ENCODE results near the gene PLCL2. TPM values are rescaled to one million over a fixed set of nuclear protein-coding genes. Genes with fewer than 3 reads are reported as not detected.

The PLCL2 gene
- total and polyA plus RNA-seq, 8 donors = 1.8 to 12.1 (median 7.4) TPM

- H3K27me3 ChIP-seq = no peaks in the 10 kb centered on the region
- H3K4me1 ChIP-seq = peaks cover 20 to 26% (median 24%) of the 10 kb centered on the region in 3 donors
- FAIRE-seq = no peak
- H3K9me3 ChIP-seq = no peaks in the 10 kb centered on the region
- no peak overlapping the region for H3K4me3 ChIP-seq
- no peak for DNase-seq
- no peaks in the 10 kb centered on the region for H3K36me3 ChIP-seq
- H3K27ac ChIP-seq = no peak overlapping the region
- intact Hi-C loops (cut with DNase I) = no loop called here
- TF ChIP-seq, protein P1, sequence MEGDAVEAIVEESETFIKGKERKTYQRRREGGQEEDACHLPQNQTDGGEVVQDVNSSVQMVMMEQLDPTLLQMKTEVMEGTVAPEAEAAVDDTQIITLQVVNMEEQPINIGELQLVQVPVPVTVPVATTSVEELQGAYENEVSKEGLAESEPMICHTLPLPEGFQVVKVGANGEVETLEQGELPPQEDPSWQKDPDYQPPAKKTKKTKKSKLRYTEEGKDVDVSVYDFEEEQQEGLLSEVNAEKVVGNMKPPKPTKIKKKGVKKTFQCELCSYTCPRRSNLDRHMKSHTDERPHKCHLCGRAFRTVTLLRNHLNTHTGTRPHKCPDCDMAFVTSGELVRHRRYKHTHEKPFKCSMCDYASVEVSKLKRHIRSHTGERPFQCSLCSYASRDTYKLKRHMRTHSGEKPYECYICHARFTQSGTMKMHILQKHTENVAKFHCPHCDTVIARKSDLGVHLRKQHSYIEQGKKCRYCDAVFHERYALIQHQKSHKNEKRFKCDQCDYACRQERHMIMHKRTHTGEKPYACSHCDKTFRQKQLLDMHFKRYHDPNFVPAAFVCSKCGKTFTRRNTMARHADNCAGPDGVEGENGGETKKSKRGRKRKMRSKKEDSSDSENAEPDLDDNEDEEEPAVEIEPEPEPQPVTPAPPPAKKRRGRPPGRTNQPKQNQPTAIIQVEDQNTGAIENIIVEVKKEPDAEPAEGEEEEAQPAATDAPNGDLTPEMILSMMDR (IDR thresholded peaks at IDR 0.05) = no peak
- ATAC-seq = no peak
Measured at GRCh38 chr3:16999871-17000270, 115.1 kb downstream of the PLCL2 start.

GRCh38 chr3:17003457-17003856 is 118.7 kb downstream of the PLCL2 start:
- no peak for DNase-seq
- FAIRE-seq = no peak
- no peaks in the 10 kb centered on the region for H3K36me3 ChIP-seq
- no peak overlapping the region for H3K27ac ChIP-seq
- TF ChIP-seq, protein P1 (IDR thresholded peaks at IDR 0.05) = no peak
- no peaks in the 10 kb centered on the region for H3K27me3 ChIP-seq
- H3K4me1 ChIP-seq = peaks cover 4 to 9% (median 5%) of the 10 kb centered on the region in 3 donors
- H3K4me3 ChIP-seq = no peak overlapping the region
- no peaks in the 10 kb centered on the region for H3K9me3 ChIP-seq
- intact Hi-C loops (cut with DNase I) = no loop called here
- ATAC-seq = no peak

GRCh38 chr3:17006132-17006852 is 121.5 kb downstream of the PLCL2 start:
- no peak overlapping the region for H3K27ac ChIP-seq
- no peak for FAIRE-seq
- TF ChIP-seq, protein P1 (IDR thresholded peaks at IDR 0.05) = no peak
- H3K9me3 ChIP-seq = no peaks in the 10 kb centered on the region
- peak in 2 of 4 donors; percentile 11 to 25 for ATAC-seq
- H3K4me3 ChIP-seq = no peak overlapping the region
- peaks cover 0 to 7% (median 5%) of the 10 kb centered on the region in 3 donors for H3K4me1 ChIP-seq
- H3K36me3 ChIP-seq = no peaks in the 10 kb centered on the region
- DNase-seq = no peak
- H3K27me3 ChIP-seq = no peaks in the 10 kb centered on the region
- 45 to 49% methylated on average over 2 of the region's 2 CpGs for WGBS, 2 donors
- intact Hi-C loops (cut with DNase I) = no loop called here

GRCh38 chr3:17007284-17007683 is 122.5 kb downstream of the PLCL2 start:
- DNase-seq (no peak), FAIRE-seq (no peak), ATAC-seq (no peak)
- TF ChIP-seq, protein P1 (IDR thresholded peaks at IDR 0.05) = no peak
- no peak overlapping the region for H3K4me3 ChIP-seq
- peaks cover 9 to 17% (median 15%) of the 10 kb centered on the region in 3 donors for H3K4me1 ChIP-seq
- no peaks in the 10 kb centered on the region for H3K27me3 ChIP-seq
- H3K36me3 ChIP-seq = no peaks in the 10 kb centered on the region
- H3K27ac ChIP-seq = no peak overlapping the region
- WGBS, 2 donors = 91 to 97% methylated on average over 1 of the region's 1 CpG
- intact Hi-C loops (cut with DNase I) = no loop called here
- no peaks in the 10 kb centered on the region for H3K9me3 ChIP-seq

GRCh38 chr3:17009826-17010225 is 125.1 kb downstream of the PLCL2 start:
- ATAC-seq (no peak), FAIRE-seq (no peak), DNase-seq (no peak)
- H3K4me1 ChIP-seq = peaks cover 28 to 37% (median 36%) of the 10 kb centered on the region in 3 donors
- WGBS, 2 donors = 79 to 82% methylated on average over 5 of the region's 5 CpGs
- no peak overlapping the region for H3K27ac ChIP-seq
- H3K9me3 ChIP-seq = no peaks in the 10 kb centered on the region
- H3K36me3 ChIP-seq = no peaks in the 10 kb centered on the region
- TF ChIP-seq, protein P1 (IDR thresholded peaks at IDR 0.05) = no peak
- H3K4me3 ChIP-seq = no peak overlapping the region
- H3K27me3 ChIP-seq = no peaks in the 10 kb centered on the region
- intact Hi-C loops (cut with DNase I) = no loop called here
